OCI-LY7 (cell line): ENCODE measurements around the gene PLXNB2.

Experiments used
- CTCF ChIP-seq: fragments of 200-600 bp; sonication (generic); conservative IDR thresholded peaks from 2 replicates; pipeline ENCODE4 v1.5.1; 2014; ENCODE audit warnings: mild to moderate bottlenecking, antibody characterized with exemption, low read length, moderate library complexity, mixed read lengths
- EZH2phosphoT487 ChIP-seq: fragments of 200-600 bp; sonication (generic); IDR thresholded peaks from 2 replicates; pipeline ENCODE4 v1.6.1; 2018; ENCODE audit warnings: low read depth, borderline replicate concordance, mild to moderate bottlenecking, mixed run types, antibody characterized with exemption, low read length, moderate library complexity, mixed read lengths

GRCh38 chr22:50302564-50302963 lies 4.9 kb downstream of the PLXNB2 start:
- TF ChIP-seq EZH2phosphoT487 (no peak), CTCF (no peak)
